ENCODE data around the gene BCHE.
"Not testable (repeated sequence)": the region's sequence is repeated elsewhere in the genome, so short reads cannot be mapped to it uniquely, and the experiment has no call there.

Gene BCHE

GRCh38 chr3:165817160-165817709 lies 20.0 kb downstream of the BCHE start:
- in situ Hi-C loops (cut with MboI; ENCODE audit: low sequenced_read_pairs), result no loop called here

GRCh38 chr3:165816209-165816608 lies 21.0 kb downstream of the BCHE start:
- in situ Hi-C loops (cut with MboI; ENCODE audit: low sequenced_read_pairs), result no loop called here

GRCh38 chr3:165815682-165816081 lies 21.5 kb downstream of the BCHE start:
- in situ Hi-C loops (cut with MboI; ENCODE audit: low sequenced_read_pairs), result no loop called here

GRCh38 chr3:165814380-165814779 lies 22.8 kb downstream of the BCHE start:
- in situ Hi-C loops (cut with MboI; ENCODE audit: low sequenced_read_pairs), result no loop called here

- in situ Hi-C loops (cut with MboI; ENCODE audit: low sequenced_read_pairs), result not testable (repeated sequence)
Observed at GRCh38 chr3:165807937-165808336, 29.3 kb downstream of the BCHE start.

GRCh38 chr3:165805946-165806561 lies 31.2 kb downstream of the BCHE start:
- in situ Hi-C loops (cut with MboI; ENCODE audit: low sequenced_read_pairs), result no loop called here

GRCh38 chr3:165803471-165803870 lies 33.8 kb downstream of the BCHE start:
- in situ Hi-C loops (cut with MboI; ENCODE audit: low sequenced_read_pairs), result no loop called here

- in situ Hi-C loops (cut with MboI; ENCODE audit: low sequenced_read_pairs), result no loop called here
Observed at GRCh38 chr3:165800970-165801369, 36.3 kb downstream of the BCHE start.

- in situ Hi-C loops (cut with MboI; ENCODE audit: low sequenced_read_pairs), result no loop called here
Observed at GRCh38 chr3:165799026-165799425, 38.2 kb downstream of the BCHE start.

GRCh38 chr3:165797551-165797950 lies 39.7 kb downstream of the BCHE start:
- in situ Hi-C loops (cut with MboI; ENCODE audit: low sequenced_read_pairs), result no loop called here

- in situ Hi-C loops (cut with MboI; ENCODE audit: low sequenced_read_pairs), result no loop called here
Observed at GRCh38 chr3:165796701-165797100, 40.5 kb downstream of the BCHE start.

- in situ Hi-C loops (cut with MboI; ENCODE audit: low sequenced_read_pairs), result no loop called here
Observed at GRCh38 chr3:165788531-165788930, 48.7 kb downstream of the BCHE start.

GRCh38 chr3:165786013-165786412 lies 51.2 kb downstream of the BCHE start:
- in situ Hi-C loops (cut with MboI; ENCODE audit: low sequenced_read_pairs), result no loop called here

GRCh38 chr3:165784337-165784736 lies 52.9 kb downstream of the BCHE start:
- in situ Hi-C loops (cut with MboI; ENCODE audit: low sequenced_read_pairs), result no loop called here

GRCh38 chr3:165783383-165783782 lies 53.8 kb downstream of the BCHE start:
- in situ Hi-C loops (cut with MboI; ENCODE audit: low sequenced_read_pairs), result no loop called here

GRCh38 chr3:165778891-165779290 lies 58.3 kb downstream of the BCHE start:
- in situ Hi-C loops (cut with MboI; ENCODE audit: low sequenced_read_pairs), result no loop called here

GRCh38 chr3:165778456-165778855 lies 58.8 kb downstream of the BCHE start:
- in situ Hi-C loops (cut with MboI; ENCODE audit: low sequenced_read_pairs), result no loop called here

GRCh38 chr3:165775824-165776223 lies 61.4 kb downstream of the BCHE start:
- in situ Hi-C loops (cut with MboI; ENCODE audit: low sequenced_read_pairs), result no loop called here

- in situ Hi-C loops (cut with MboI; ENCODE audit: low sequenced_read_pairs), result no loop called here
Observed at GRCh38 chr3:165770781-165771180, 66.4 kb downstream of the BCHE start.

GRCh38 chr3:165768680-165769079 lies 68.5 kb downstream of the BCHE start:
- in situ Hi-C loops (cut with MboI; ENCODE audit: low sequenced_read_pairs), result no loop called here

- in situ Hi-C loops (cut with MboI; ENCODE audit: low sequenced_read_pairs), result no loop called here
Observed at GRCh38 chr3:165759041-165759440, 78.2 kb downstream of the BCHE start.

- in situ Hi-C loops (cut with MboI; ENCODE audit: low sequenced_read_pairs), result no loop called here
Observed at GRCh38 chr3:165755571-165755970, 81.7 kb downstream of the BCHE start.
